22Rv1 (cell line): ENCODE measurements around the gene CNTNAP2.

Source experiments
- ZFX ChIP-seq: fragments of 450-650 bp; IDR thresholded peaks from 2 replicates; pipeline ENCODE4 v1.6.1; 2017; ENCODE audit warnings: antibody characterized with exemption, borderline replicate concordance
- TF ChIP-seq, protein P1 (sequence below): fragments of 450-650 bp; IDR thresholded peaks from 2 replicates; pipeline ENCODE4 v1.5.1; 2017; ENCODE audit warnings: mild to moderate bottlenecking

DNA sequence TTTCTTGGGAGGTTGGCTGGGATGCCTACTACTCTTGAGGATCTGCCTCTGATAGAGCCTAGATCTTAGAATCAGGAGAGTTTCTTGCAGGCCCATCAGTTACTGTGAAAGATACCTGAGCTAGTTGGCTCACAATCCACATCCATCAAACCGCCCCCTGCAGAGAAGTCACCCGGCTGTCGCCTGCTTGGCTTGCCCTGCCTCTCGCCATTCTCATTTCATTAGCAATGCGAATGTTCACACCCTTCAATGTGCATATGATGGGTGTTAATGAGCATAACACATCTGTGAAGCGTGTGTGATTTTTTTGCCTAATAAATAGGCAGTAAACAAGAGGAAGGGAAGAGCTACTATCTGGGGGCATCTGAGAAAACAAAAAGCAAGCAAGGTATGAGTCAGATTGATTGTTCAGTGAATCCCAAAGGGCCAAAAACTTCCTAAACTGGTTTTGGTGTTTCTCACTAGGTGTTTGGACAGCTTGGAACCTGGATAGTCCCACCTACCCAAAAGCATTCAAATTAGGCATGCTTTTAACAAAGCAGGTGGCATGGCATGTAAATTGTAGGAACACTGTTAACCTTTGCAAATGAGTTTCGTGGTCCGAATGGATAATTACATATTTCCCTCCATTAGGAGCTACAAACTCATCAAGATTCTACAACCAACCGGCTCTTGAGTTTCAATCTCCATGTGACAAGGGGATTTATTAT, 2201.7 kb downstream of the CNTNAP2 start:
- TF ChIP-seq, protein P1, sequence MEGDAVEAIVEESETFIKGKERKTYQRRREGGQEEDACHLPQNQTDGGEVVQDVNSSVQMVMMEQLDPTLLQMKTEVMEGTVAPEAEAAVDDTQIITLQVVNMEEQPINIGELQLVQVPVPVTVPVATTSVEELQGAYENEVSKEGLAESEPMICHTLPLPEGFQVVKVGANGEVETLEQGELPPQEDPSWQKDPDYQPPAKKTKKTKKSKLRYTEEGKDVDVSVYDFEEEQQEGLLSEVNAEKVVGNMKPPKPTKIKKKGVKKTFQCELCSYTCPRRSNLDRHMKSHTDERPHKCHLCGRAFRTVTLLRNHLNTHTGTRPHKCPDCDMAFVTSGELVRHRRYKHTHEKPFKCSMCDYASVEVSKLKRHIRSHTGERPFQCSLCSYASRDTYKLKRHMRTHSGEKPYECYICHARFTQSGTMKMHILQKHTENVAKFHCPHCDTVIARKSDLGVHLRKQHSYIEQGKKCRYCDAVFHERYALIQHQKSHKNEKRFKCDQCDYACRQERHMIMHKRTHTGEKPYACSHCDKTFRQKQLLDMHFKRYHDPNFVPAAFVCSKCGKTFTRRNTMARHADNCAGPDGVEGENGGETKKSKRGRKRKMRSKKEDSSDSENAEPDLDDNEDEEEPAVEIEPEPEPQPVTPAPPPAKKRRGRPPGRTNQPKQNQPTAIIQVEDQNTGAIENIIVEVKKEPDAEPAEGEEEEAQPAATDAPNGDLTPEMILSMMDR = no peak
- no peak for TF ChIP-seq ZFX
